Sciatic nerve (tissue), 2 donors: Measurements from ENCODE around the gene TBC1D24. TPM values are rescaled to one million over a fixed set of nuclear protein-coding genes. Genes with fewer than 3 reads are reported as not detected.
"Not testable (repeated sequence)": the region's sequence is repeated elsewhere in the genome, so short reads cannot be mapped to it uniquely, and the experiment has no call there.

Source experiments
- ATAC-seq: fragments of 200-7000 bp; cut with Tn5 transposase; one replicate; pipeline ENCODE4 v1.9.1; 2020; ENCODE audit warnings: mild to moderate bottlenecking, moderate library complexity
- DNase-seq: peaks from one replicate; pipeline ENCODE4 v3.0.0-alpha.2; 2020; ENCODE audit warnings: low spot score
- intact Hi-C: fragments of 100-400 bp; cut with DNase I; formaldehyde crosslinking; loops from one replicate; pipeline ENCODE4 v1.14.2; 2022
- total RNA-seq: library from RNA; stranded (reverse); fragmentation: NEBNext Ultra II Directional; extraction: Animal tissue kit (Norgen Biotek cat#: 25700); gene quantifications from one replicate; pipeline ENCODE4 v1.2.1, GENCODE V29; 2021
- donor health status: DM: no; HTN: no; CAD: no.
- donor health status: DM: no; HTN: no; CAD: no.

The TBC1D24 gene
- total RNA-seq = 15.4 TPM

DNA sequence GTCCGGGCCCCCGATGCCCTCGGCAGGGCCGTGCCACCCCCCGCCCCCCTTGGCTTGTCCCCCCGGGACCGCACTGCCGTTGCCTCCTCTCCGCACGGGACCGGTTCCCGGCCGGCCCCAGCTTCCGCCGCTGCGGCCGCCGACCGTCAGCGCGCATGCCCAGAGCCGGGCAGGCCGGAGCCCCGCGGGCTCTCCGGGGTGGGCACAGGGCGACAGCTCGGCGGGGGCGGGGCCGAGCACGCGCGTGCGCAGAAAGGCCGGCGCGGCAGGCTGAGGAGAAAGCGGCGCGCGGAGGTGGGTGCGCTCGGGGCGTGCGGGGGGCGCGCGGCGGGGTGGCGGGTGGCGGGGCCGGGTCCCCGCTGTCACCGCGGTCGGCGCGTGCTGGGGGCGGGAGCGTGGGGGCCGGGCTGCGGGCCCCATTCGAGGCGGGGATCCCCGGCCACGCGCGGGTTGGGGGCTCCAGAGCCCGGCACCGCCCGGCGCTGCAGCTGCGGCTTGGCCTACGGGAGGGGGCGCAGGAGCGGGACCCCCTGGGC lies at the start of gene TBC1D24:
Gene TBC1D24 (plus strand): TSS at position 251 of the 536 bp plus-strand sequence. CDS start 21,022 bp downstream, outside the sequence.
- DNase-seq (peak; percentile 92), ATAC-seq (peak; percentile 90)
- intact Hi-C loops = no loop called here

DNA sequence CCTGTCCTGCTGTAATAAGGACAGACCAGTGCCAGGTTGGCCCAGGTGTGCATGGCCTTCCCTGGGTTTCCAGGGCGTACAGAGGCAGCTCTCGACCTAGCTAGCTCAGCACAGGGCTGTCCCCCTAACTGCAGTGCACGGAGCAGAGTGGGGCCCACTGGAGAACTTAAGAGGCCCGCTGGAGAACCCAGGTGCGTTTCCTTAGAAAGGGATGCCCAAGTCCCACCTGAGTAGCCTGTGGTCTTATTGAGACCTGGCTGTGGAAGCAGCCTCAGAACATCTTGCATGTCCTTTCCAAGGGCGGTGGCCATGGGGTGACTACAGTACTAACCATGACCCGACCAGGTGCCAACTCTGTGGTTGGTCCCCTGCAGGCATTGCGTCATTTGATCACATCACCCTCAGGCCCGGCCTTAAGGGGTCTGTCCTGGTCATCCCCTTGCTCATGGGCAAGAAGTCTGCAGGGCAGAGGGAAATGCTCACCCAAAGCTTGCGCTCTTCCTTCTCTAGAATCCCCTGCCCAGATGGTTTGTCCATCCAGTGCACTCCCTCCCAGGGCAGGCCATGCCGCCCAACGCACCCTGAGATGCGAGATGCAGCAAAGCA lies 49.0 kb upstream of the TBC1D24 start:
- ATAC-seq (no peak), DNase-seq (no peak)
- intact Hi-C loops = no loop called here

DNA sequence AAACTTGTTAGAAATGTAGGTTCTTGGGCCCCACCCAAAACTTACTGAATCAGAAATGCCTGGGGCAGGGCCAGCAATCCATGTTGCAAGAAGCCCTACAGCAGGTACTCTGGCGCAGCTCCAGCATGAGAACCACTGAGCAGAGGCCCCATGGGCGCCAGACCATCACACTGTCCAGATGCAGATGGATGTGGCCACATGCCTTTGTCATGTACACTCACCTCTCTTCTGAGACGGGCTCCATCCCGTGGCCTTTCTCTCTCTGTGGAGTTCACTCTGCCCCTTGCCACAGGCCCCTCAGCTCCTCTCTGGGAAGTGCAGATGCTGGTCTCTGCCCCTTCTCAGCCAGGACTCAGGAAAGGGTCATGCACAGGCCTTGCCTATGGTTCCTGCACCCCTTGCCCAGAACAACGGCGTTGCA lies 48.0 kb upstream of the TBC1D24 start:
- ATAC-seq = no peak
- intact Hi-C loops = no loop called here
- no peak for DNase-seq

GRCh38 chr16:2427526-2427925 lies 47.4 kb upstream of the TBC1D24 start:
- no peak for ATAC-seq
- DNase-seq = no peak
- intact Hi-C loops = no loop called here

DNA sequence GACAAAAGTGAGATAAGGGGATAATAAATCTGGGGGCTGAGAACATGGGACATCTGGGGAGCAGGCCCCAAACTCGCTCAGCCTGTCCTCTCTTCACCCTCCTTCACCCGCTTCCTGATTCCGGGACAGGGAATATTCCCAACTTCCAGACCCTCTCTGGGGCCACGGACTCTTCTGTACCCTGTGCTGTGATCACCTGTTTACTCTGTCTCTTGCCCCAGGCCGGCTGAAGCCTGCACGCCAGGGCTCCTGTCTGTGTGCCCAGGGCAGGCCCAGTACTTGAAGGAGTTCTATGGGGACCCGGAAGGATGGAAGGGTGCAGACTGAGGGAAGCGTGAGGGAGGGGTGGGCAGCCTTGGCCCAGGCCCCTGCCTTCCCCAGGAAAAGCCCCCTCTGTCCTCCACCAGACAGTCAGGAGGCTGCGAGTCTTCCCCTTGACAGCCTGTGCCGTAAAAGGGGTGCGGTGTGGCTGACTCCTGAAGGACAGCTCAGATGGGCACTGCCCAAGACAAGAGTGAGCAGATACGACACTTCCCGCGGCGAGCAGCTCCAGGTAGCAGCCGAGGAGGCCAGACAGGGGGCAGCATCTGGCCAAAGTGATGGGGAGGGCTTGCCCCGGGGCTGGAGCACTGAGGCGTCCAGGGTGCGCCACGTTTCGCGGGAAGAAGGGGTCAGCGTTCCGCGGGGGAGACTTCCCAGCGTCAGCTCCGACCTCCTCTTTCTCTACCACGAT lies 46.7 kb upstream of the TBC1D24 start:
- ATAC-seq (peak; percentile 60), DNase-seq (no peak)
- intact Hi-C loops = no loop called here

- no peak for DNase-seq
- ATAC-seq = peak; percentile 51
- intact Hi-C loops = no loop called here
Measured at GRCh38 chr16:2428784-2429033, 46.2 kb upstream of the TBC1D24 start.

DNA sequence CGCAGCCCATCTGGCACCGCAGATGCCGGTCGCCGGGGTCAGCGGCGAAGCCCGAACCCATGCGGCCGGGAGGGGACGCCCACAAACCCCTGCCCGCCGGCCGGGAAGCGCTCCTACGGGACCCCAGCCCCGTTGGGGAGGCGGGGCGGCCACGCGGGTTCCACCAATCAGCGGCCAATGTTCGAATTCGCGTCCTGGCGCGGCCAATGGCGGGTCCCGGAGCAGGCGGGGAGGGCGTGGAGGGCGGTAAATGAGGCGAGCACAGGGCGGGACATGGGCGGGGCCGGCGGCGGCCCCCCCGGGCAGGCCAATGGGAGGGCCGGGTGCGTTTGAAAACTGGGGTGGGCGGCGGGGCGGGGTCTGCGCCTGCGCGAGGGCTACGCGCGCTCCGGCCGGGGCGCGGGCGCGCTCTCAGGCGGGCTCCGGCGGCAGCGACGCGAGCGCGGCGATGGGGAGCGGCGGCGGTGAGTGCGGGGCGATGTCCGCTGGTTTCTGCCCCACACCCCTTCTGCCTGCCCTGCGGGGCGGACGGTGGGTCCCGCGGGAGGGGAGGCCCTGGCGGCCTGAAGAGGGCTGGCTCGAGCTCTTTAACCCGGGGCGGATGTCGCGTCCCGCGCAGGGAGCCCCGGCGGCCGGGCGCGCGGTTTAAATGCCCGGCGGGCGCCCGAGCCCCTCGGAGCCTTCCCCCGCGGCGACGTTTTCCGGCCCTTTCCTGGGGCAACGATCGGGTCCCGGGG lies 45.7 kb upstream of the TBC1D24 start, which contains the start of gene CCNF:
Gene CCNF (plus strand): TSS at position 414 of the 737 bp plus-strand sequence. CDS start 35 bp downstream, at position 449.
- intact Hi-C loops = no loop called here
- peak; percentile 99 for DNase-seq
- peak; percentile 98 for ATAC-seq

- DNase-seq (no peak), ATAC-seq (no peak)
- intact Hi-C loops = no loop called here
Measured at GRCh38 chr16:2429771-2430663, 44.9 kb upstream of the TBC1D24 start.

- DNase-seq (no peak), ATAC-seq (no peak)
Measured at GRCh38 chr16:2432286-2432685, 42.6 kb upstream of the TBC1D24 start.

GRCh38 chr16:2432801-2433505 lies 42.0 kb upstream of the TBC1D24 start:
- intact Hi-C loops = no loop called here
- no peak for ATAC-seq
- DNase-seq = no peak

More at GRCh38 chr16:2432286-2432685, 42.6 kb upstream of the TBC1D24 start:
- intact Hi-C loops = no loop called here

DNA sequence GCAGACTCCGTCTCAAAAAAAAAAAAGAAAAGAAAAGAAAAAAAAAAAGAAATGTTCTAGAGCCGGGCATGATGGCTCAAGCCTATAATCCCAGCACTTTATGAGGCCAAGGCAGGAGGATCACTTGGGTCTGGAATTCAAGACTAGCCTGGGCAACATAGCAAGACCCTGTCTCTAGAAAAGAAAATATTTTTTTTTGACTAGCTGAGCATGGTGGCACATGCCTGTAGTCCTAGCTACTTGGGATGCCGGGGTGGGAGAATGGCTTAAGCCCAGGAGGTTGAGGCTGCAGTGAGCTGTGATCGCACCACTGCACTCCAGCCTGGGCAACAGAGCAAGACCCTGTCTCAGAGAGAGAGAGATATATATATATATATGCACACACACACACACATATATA lies 39.7 kb upstream of the TBC1D24 start:
- DNase-seq, ATAC-seq, intact Hi-C loops: not testable (repeated sequence)

- DNase-seq = no peak
Measured at GRCh38 chr16:2436110-2436509, 38.8 kb upstream of the TBC1D24 start.

DNA sequence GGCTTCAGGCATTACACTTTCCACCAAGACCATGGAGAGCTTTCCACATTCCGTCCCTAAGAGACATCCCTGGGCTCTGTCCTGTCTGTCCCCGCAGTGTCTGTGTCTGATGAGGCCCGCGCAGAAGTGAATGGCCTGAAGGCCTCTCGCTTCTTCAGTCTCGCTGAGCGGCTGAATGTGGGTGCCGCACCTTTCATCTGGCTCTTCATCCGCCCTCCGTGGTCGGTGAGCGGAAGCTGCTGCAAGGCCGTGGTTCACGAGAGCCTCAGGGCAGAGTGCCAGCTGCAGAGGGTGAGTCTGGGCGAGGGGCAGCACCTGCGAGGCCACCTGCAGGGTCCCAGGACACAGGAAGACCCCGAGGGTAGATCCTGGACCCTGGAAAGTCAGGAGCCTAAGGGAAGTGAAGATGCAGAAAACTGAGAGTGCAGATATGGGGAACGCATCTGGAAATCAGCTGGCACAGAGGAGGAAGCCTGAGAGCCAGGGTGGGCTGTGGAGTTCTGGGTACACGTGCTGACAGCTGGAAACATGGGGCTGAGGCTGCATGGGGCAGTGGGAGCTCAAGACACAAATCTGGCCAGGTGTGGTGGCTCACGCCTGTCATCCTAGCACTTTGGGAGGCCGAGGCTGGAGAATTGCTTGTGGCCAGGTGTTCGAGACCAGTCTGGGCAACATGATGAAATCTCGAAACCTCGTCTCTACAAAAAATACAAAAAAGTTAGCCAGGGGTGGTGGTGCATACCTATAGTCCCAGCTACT lies 37.7 kb upstream of the TBC1D24 start:
- no peak for ATAC-seq
- intact Hi-C loops = no loop called here

More at GRCh38 chr16:2436110-2436509, 38.8 kb upstream of the TBC1D24 start:
- intact Hi-C loops = no loop called here
- no peak for ATAC-seq

DNA sequence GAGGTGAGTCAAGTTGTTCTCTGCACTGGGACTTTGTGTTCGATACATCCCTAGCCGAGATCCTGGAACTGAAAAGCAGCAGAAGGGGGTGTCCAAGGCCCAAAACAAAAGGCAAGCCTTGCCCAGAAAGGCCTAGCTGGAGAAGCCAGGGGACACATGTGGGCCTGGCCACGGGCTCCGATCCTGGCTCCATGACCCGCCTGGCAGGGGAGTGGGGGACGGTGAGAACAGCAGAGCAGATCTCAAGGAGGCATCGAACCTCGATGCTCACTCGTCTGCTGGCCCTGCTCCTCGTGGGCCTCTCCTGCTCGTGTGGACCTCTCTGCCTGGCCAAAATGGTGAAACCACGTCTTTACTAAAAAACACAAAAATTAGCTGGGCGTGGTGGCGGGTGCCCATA lies 36.8 kb upstream of the TBC1D24 start:
- intact Hi-C loops = no loop called here

More for the DNA sequence above, 37.7 kb upstream of the TBC1D24 start:
- DNase-seq = no peak

DNA sequence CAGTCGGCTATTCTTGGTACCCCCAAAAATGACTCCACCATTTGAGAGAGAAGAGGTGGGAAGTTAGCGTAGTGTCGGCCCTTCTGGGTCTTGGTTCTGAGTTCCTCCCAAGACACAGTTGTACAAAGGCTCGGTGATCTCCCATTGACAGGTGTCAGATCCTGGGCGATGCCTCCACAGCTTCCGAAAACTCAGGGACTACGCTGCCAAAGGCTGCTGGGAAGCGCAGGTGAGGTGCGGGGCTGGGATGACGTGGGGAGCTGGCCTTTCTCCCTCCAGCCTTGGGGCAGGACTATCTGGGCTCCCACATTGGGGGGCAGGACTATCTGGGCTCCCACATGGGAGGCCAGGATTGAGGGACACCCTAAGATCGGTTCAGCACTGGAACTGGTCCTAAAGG lies 35.3 kb upstream of the TBC1D24 start:
- no peak for DNase-seq
- ATAC-seq = no peak
- intact Hi-C loops = no loop called here

More for the DNA sequence above, 36.8 kb upstream of the TBC1D24 start:
- ATAC-seq (no peak), DNase-seq (no peak)

GRCh38 chr16:2441143-2441804 lies 33.7 kb upstream of the TBC1D24 start:
- intact Hi-C loops, DNase-seq, ATAC-seq: not testable (repeated sequence)

DNA sequence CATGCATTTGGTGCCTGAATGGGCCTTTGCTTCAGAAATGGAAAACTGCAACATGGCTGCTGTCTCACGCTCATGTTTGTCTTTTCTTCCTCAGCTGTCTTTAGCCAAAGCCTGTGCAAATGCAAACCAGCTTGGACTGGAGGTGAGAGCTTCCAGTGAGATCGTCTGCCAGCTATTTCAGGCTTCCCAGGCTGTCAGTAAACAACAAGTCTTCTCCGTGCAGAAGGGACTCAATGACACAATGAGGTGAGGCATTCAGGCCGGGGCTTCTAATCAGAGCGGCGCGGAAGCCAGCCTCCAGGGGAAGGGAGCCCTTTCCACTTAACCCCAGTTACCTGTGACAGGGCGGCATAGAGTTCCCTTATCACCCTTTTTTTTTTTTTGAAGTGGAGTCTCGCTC lies 31.4 kb upstream of the TBC1D24 start:
- ATAC-seq (no peak), DNase-seq (no peak)
- intact Hi-C loops = no loop called here
